DMS 273 treated with DMSO at 0.1 percent for 48 hours (cell line): Measurements from ENCODE around the gene BCAT1.
"Not testable (repeated sequence)": the region's sequence is repeated elsewhere in the genome, so short reads cannot be mapped to it uniquely, and the experiment has no call there.

Source experiments
- DNase-seq: peaks from one replicate; lab custom pipeline; 2025; lab: John Stamatoyannopoulos, UW

The BCAT1 gene

GRCh38 chr12:24809306-24809705 lies 139.6 kb downstream of the BCAT1 start:
- DNase-seq = not testable (repeated sequence)

- DNase-seq = no peak
Observed at GRCh38 chr12:24808651-24809050, 140.2 kb downstream of the BCAT1 start.

- no peak for DNase-seq
Observed at GRCh38 chr12:24806386-24806785, 142.5 kb downstream of the BCAT1 start.

- no peak for DNase-seq
Observed at GRCh38 chr12:24803430-24804245, 145.3 kb downstream of the BCAT1 start.

- no peak for DNase-seq
Observed at GRCh38 chr12:24798335-24798734, 150.6 kb downstream of the BCAT1 start.

GRCh38 chr12:24797901-24798300 lies 151.0 kb downstream of the BCAT1 start:
- DNase-seq = no peak

- DNase-seq = no peak
Observed at GRCh38 chr12:24796876-24797275, 152.0 kb downstream of the BCAT1 start.

- DNase-seq = no peak
Observed at GRCh38 chr12:24795699-24796347, 153.1 kb downstream of the BCAT1 start.

- DNase-seq = no peak
Observed at GRCh38 chr12:24791622-24792021, 157.3 kb downstream of the BCAT1 start.

- DNase-seq = no peak
Observed at GRCh38 chr12:24788886-24789285, 160.0 kb downstream of the BCAT1 start.

GRCh38 chr12:24780697-24781368 lies 168.1 kb downstream of the BCAT1 start:
- no peak for DNase-seq

- no peak for DNase-seq
Observed at GRCh38 chr12:24778486-24779304, 170.2 kb downstream of the BCAT1 start.

GRCh38 chr12:24777359-24777758 lies 171.5 kb downstream of the BCAT1 start:
- DNase-seq = no peak

- no peak for DNase-seq
Observed at GRCh38 chr12:24776861-24777260, 172.0 kb downstream of the BCAT1 start.

- no peak for DNase-seq
Observed at GRCh38 chr12:24775073-24775472, 173.8 kb downstream of the BCAT1 start.

- no peak for DNase-seq
Observed at GRCh38 chr12:24773996-24774395, 174.9 kb downstream of the BCAT1 start.

- no peak for DNase-seq
Observed at GRCh38 chr12:24772813-24773212, 176.1 kb downstream of the BCAT1 start.

- no peak for DNase-seq
Observed at GRCh38 chr12:24770821-24771220, 178.1 kb downstream of the BCAT1 start.

- no peak for DNase-seq
Observed at GRCh38 chr12:24770334-24770733, 178.6 kb downstream of the BCAT1 start.

GRCh38 chr12:24769682-24770081 lies 179.2 kb downstream of the BCAT1 start:
- no peak for DNase-seq

- no peak for DNase-seq
Observed at GRCh38 chr12:24768415-24768814, 180.5 kb downstream of the BCAT1 start.

- no peak for DNase-seq
Observed at GRCh38 chr12:24767016-24767415, 181.9 kb downstream of the BCAT1 start.
